Activated effector memory CD4-positive, alpha-beta T cell treated with Interleukin-2 at 50 U/mL for 16 hours (primary cell): ENCODE data around the gene TFAP2D.

ENCODE experiments used
- DNase-seq: peaks from one replicate; pipeline ENCODE4 v3.0.0-alpha.2; 2020

The TFAP2D gene

DNA sequence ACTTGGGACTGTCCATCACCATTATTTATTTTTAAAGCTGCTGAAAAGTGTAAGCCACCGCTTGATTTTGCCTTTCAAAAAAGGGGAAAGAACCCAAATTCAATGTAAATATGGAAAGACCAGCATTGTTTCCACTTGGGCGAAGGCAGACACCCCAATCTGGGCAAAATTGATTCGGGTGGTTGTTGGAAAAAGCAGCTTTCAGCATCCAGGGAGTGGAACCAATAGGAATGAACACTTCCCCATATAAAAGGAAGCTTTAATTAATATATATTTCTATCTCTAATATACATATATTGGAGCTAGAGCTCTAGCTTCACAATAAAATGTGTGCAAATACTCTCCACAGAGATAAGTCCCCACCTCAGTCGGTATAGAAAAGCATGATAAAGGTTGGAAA is at the start of gene TFAP2D:
TSS of gene TFAP2D (plus strand) at position 301 of the 400 bp plus-strand sequence. CDS start 530 bp downstream, outside the sequence.
- no peak for DNase-seq

DNA sequence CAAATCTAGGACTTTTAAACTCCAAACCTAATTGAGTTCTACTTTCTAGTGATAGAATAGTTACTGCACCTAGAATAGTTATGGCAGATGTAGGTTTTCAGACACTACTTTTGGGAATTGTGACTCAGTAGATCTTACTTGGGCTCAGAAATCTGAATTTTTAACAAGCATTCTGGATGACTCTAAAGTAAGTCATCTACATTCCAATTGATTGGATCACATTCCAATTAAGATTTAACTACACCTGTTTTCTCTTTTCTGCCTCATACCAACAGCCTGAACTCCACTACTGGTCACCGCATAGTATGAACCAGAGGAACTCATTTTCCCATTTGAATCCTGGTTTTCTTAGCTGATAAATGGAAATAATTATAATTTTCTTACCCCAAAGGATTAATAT is 49.5 kb upstream of the TFAP2D start:
- DNase-seq: no peak

DNA sequence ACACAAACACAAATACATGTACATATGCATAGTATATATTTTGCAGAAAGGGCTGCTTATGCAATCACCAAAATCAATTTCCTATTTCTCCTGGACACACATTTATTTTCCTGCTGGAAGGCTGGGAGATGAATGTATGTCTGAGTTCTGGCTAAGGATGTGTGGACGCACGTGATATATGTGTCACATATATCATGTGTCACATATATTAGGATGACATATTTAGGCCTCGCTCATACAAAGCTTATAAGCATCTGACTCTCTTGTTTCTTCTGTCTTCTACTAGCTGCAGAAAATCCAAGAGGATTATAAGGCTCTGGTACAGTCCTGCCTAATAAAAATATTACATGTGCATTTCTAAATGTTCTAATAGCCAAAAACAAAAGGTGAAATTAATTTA is 47.2 kb upstream of the TFAP2D start:
- DNase-seq: no peak

DNA sequence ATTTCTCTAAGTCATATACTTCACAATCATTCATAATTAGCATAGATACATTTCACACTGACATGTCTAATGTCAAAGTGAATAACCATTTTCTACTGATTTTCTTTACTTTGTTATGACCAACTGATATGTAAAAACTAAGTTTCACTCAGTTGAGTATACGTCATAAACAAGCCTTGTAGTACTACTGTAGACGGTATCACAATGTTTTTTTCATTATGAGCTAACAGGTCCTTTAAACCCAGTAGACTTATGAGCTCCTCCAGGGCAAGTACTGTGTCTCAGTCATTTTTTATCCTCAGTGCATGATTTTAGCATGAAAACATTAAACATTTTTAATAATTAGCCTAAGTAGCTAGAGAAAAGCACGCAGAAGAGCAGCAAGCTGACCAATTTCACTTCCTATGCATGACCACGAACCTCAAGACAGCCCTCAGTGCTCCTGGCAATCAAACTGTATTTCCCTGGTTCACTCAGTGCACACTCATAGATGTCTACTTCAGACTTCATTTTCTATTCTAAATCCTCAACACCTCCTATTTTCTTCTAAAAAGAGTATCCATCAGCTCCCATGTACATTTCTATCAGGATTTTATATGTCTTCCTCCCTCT is 32.0 kb upstream of the TFAP2D start:
- DNase-seq: no peak

DNA sequence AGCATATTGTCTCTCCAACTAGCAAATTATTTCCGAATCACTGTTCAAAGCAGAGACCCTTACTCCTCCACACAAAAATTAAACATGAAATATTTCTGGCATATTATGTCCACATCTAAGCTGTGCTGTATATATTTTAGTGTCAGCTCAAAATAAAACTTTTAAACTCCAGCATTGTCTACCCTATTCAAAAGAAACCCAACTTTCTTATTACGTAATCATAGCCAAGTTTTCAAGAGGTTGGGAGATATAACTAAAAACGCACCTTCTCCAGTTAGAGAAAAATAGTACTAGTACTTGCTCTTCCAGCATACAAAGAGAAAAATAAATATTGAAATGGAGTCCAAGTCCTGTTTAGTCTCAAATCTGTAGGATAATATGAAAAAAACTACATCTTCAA is 24.1 kb upstream of the TFAP2D start:
- DNase-seq: no peak

DNA sequence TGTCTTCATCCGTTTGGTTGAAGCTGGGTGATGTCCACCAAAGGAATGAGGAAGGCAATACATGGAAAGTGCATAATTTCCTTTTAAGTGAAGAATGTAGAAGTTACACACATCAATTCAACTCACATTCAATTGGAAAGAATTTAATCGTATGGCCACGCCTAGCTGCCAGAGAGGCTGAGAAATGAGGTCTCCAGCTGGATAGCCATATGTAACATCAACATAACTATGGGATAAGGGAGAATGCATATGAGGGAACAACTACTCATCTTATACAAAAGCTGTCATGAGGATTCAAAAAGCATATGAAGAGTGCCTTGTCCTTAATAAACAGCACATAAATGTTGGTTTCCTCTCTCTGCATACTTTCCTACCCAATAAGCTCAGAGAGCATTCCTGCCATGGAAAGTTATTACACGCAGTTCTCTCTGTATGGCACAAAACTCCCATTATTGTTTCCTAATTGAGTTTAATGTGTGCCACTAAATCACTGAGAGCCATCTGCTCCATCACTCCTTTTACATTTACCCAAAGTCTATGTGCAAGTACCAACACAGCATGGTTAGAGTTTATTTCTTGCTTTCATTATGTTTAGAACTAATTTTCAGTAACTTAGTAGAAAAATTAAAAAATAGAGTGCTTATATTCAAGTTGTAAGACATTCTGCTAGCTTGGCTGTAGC is 21.4 kb upstream of the TFAP2D start:
- DNase-seq: no peak

DNA sequence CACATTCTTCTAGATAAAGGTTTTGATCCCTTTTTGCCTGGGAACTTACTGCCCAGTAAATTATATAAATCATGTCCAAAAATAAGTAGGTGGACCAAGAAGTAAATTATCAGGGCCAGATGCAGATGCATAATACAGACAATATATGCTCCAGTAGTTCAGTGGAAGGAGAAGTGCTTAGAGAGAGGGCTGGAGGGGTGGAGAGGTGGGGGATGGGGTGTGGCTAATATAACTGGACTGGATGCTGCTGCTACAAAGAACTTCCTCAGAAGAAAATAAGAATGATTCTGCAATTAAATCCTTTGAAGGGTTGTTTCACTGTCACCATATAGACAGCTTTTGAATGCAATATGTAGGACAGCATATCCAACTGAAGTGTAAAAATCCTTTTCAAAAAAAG is 14.8 kb upstream of the TFAP2D start:
- DNase-seq: no peak

DNA sequence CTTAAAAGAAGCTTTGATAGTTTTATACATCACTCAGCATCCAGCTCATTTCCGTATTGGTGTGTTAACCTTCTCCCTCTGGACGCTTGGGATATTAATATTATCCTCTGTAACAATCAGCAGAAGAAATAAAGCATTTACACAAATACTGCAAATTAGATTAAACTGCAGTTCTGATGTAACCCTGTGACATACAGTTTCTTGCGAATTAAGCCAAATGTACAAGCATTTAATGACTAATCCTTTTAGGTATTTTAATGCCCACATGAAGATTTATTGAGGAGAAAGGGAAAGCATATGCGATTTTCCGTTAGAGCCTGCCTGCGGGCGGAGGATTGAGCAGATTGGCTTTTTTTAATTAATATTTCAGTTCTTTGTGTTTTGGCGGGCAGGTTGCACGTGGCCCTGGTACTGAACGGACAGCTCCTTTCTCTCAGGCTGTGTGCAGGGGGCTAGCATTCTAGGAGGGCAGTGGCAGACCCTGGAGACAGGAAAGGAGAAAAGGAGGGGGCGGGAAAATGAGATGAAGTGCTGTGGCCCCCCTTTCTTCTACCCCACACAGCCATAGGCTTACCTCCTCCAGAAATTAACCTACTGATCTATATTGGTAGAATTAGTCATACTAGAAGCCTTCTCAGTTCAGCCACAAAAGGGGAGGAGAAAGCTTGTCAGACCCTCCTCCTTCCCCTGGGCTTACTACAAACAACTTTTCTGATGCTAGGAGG is 14.1 kb upstream of the TFAP2D start:
- DNase-seq: no peak

DNA sequence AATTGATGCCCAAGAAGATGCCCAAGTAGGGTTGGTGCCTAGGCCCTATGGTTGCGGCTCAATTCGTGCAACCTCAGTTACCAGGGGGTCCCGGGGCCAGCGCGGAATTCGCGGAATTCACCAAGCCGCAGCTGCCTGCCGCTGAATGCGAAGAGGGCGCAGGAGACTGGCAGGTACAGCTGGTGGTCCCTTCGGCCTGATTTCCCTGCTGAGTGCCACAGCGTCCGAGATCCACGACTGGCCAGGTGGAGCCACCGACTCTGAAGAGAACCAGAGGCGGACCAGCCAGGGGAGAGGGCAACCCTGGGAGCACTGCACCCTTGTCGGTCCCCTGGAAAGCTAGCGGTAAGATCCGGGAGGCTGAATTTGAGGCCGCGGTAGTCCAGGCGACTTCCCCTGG is 6.8 kb upstream of the TFAP2D start:
- DNase-seq: no peak

DNA sequence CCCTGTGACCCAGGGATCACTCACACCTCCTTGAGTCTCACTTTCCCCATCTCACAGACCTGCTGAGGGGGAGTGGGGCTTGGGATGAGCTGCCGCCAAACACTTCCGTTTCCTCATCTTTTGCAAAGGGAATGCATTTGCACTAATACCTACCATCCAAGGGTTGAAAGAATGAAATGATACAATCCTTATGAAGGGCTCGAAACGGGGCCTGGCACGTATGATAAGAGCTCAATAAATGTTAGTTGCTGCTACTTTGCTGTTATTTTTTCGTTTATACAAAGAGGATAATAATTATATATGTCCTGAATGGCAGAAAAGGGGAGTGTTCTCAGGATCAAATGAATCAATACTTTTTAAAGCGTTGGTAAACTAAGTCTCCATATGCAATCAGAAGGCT is 6.1 kb upstream of the TFAP2D start:
- DNase-seq: no peak

DNA sequence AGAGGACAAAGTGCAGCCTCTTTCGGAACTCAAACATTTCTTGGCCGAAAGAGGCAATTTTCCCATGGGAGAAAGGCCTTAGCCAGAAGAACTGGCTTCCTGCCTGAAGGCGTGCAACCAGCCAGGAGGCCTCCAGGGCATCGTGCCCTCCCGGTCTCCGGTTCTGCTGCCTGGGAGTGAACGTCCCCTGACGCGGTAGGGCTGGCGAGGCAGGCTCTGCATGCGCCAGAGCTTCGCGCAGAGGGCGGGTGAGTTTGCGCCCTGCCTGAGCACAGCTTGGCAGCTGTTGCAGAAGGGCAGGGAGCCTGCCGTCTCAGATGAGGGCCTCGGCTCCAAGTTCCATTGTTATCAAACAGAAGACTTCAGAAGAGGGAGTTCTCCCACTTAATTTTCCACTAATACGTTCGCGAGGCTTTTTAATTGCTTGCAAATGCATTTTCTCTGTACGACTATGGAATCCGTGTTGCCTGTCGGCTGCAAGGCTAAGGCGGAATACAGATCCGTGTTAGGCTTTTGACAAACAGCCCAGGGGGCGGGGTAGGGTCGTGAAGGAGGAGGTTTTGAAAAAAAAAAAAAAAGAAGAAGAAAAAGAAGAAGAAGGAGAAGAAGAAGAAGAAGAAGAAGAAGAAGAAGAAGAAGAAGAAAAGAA is 5.5 kb upstream of the TFAP2D start:
- DNase-seq: no peak

DNA sequence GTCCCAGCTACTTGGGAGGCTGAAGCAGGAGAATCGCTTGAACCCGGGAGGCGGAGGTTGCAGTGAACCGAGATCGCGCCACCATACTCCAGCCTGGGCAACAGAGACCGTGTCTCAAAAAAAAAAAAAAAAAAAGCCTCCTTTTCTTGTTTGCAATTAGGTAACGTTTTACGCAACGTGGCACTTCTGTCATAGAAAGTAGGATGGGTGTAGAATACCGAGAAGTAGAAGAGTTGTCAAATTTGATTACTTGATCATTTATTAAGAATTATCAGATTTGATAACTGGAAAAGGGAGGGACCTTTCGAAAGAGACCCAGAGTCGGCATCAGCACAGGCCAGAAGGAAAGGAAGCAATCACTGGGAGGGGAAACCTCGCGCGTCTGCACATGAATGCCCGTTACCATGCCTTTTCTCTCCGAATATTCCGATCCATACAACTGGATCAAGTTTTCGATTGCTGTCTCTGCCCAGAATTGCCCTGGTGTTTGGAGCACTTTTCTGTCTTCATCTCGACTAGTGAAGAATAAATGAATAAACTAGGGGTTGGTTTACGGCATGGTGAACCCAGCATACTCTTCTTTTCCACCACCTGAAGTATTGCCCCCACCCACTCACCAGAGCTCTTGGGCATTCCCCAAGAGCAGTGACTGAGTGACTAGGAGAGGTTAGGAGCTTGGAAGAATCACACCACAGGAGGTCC is 4.5 kb upstream of the TFAP2D start:
- DNase-seq: no peak

DNA sequence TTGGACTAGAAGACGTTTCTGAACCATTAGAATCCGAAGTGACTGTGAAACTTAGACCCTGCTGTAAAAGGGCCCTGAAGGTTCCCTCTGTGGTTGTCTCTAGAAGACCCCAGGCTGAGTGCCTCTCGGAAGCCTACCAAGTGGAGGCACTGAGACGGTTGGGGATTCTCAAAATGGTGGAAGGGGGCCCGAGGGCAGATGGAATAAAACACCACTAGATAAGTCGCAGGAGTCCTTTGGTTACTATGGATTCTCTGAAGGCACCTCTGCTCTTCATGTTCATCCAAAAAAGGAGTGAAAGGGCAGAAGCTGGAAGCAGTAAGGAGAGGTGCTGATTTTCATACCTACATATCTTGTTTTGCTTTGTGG is 4.0 kb upstream of the TFAP2D start:
- no peak for DNase-seq

DNA sequence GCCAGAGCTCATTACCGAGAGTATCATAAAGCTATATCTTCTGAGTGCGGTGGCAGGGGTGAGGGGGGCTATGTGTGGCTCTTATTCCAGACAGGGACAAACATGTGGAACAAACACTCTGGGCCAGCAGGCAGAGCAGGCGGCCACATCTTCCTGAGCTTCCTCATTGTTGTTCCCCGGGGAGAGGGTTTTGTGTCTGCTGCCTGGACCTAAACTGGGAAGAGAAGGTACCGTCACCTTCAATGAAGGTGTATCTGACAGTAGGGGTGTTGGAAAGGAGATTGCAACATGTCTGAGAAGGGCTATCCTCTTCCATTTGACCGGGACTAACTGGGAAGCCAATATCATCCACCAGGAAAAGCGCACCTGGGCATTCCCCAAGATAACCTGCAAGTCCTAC is 1.6 kb upstream of the TFAP2D start:
- DNase-seq: no peak

DNA sequence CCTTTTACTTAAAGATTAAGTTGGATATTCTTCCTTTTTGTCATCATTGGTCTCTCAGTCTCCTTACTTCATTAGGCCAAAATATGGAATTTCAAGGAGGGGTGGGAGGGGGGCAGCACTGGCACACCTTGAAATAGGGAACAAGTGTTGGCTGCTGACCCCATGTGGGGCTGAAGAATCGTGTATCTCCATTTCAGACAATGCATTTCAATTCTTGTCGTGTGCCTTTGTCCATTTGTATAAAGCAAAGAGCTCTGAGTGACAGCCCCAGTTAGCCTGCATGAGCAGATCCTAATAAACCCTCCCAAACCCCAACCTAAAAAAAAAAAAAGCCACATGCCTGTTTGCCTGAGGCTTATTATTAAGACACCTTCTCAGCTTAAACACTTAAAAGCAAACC is 1.0 kb upstream of the TFAP2D start:
- no peak for DNase-seq

DNA sequence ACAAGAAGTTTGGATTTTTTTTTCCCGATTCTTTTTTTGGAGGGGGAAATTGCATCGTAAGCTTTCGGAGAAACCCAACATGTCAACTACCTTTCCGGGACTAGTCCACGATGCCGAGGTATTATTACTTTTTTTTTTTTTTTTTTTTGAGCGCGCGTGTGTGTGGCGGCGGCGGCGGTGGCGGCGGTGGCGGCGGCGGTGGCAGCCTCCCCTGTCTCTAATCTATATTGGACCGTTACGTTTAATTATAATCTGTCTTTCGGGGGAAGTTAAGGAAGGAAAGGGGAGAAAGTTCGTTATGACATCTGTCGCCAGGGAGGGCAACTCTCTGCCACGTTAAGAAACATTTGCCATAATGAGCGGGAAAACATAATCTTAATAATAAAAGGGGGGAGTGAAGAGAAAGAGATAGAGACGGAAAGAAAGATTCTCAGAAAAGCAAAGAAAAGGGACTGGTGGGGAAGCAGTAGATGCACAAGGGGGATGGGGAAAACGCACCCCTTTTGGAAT is 706 bp downstream of the TFAP2D start:
- no peak for DNase-seq

DNA sequence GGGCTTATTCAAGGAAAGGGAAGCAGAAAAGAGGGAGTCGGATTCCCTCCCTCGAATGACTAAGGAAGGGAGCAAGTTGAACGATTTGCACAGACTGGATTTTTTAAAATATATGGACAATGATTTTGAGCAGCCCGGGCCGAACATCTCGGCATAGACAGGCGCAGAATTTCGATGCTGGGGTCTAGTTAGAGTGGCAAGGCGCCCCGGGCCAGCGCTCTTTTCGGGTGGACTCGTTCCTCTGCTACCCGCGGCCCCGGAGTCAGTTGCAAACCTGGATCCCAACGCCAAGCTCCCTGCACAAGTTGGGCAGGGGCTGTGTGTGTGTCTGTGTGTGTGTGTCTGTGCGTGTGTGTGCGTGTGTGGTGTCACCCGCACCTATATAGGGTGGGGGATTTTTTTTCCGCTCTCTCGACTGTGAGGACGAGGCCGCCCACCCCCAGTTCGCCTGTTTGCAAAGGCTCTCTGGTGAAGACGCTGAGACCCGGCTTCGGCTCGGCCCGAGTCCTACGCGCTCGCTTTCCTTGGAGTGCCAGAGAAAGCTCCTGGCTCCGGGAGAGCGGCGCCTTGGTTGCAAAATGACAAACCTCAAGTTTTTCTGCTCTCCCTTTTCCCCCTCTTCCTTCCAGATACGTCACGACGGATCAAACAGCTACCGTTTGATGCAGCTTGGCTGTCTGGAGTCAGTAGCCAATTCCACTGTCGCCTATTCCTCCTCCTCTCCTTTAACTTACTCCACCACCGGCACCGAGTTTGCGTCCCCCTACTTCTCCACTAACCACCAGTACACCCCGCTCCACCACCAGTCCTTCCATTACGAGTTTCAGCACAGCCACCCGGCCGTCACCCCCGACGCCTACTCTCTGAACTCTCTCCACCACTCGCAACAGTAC is 1.4 kb downstream of the TFAP2D start:
- no peak for DNase-seq

DNA sequence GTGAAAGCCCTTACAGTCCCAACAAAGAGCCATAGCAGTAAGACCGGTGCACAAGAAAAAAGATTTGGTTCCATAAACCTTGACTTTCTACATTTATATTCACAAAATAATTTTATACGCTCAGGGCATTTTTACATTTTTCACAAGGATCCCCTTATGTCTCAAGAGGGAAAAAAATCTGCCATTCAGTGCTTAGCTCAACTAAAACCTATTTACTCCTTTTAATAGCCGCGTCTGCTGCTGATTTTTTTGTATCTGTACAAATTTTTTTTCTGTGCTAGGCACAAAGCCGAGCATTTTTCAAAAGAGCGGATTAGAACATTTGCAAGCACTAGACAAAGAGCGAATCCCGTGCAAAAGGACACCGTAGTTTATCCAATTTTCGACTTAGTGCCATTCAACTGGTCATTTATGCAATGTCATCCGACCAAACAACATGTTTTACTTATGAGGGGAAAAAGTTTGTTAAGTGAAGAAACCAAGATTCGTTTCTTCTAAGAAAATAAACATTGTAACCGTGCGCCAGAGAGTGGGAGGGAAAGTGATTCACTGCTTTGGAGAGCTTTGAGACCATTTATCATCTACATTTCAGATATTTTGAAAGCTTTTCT is 3.7 kb downstream of the TFAP2D start:
- DNase-seq: no peak

DNA sequence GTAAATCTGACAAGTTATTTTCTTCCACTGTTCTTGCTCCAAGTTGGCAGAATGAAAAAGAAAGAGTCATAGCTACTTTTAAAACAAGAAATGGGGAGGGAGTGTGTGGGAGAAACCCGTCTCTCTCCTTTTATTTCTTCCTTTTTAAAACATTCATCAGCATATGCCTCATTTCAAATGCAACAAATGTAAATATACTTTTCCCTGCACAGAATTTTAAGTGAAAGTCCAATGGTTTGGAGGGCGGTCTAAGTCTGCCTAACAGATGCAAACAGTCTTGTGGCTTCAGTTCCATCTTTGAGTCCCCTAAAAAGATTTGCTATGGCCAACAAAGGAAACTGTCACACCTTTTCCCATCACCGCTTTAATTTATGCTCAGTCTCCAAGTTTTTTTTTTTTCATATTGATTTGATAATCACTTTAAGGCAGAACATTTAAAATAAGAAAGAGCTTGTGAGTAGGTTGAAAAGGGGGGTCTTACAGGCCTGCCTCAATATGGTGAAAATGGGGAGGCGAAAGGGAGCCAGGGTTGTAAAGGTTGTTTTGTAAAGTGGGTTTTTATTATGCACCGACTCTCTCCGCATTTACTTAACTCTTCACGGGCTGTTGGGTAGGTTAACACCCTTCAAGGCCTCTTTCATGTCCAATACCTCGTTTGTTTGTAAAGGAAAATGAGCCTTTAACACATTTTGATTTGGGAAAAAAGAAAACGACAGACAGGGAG is 4.6 kb downstream of the TFAP2D start:
- DNase-seq: no peak

DNA sequence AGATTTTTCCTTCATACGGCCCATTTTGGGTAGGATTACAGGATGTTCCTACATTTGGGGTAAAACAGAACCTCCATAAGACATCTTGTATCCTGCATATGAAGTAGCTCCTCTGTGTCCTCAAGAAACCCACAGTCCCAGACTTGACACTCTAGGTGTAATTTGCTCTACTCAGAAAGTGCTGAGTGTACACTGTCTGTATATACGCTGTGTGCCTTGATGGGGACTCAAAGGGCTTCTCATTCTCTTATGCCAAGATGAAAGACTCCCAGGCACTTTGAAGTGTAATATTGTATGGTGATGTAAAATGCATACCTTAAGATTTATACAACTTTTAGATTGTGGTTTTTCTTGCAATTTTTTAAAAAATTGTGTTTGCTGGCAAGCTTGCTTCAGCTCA is 5.2 kb downstream of the TFAP2D start:
- DNase-seq: no peak

DNA sequence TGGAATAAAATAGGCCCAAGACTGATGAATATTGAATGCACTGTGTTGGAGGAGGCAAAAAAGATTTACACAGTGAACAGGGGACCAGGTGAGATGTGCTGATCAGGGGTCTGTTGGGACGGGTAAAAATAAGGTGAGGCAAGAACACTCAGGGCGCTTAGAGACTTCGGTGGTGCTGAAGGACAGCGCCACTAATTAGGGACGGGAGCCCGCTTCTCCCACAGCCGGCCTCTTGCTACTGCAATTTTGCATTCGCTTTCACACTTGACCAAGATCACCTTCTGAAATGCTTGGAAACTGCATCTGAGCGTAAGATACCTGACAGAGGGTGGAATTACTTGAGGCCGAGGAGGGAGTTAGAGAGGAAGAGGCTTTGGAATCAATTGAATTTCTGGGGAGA is 7.3 kb downstream of the TFAP2D start:
- DNase-seq: no peak
